Activated T-cell treated with anti-CD3 and anti-CD28 coated beads, Interleukin-2, amount 50 U/mL, for 72 hours (primary cell): ENCODE results near the gene GPD1. TPM values are rescaled to one million over a fixed set of nuclear protein-coding genes. Genes with fewer than 3 reads are reported as not detected.

Source experiments
- ATAC-seq, 2 donors: fragments of 150-1000 bp; cut with Tn5 transposase; replicated peaks in 1 of 2; 2 replicates each; pipeline ENCODE4 v1.10.0; 2021; ENCODE audit warnings: moderate library complexity in 2 of 2, mild to moderate bottlenecking in 1 of 2
- DNase-seq, 2 donors: peaks; one replicate each; pipeline ENCODE4 v3.0.0; 2021 to 2022; ENCODE audit warnings: mixed read lengths in 1 of 2
- H3K27ac Mint-ChIP-seq: one replicate; pipeline ENCODE4 v1.8.0; 2022; ENCODE audit warnings: mild to moderate bottlenecking, moderate library complexity, mixed read lengths
- H3K27me3 Mint-ChIP-seq: one replicate; pipeline ENCODE4 v1.8.0; 2022; ENCODE audit warnings: low read depth, mixed read lengths
- H3K36me3 Mint-ChIP-seq, 2 donors: one replicate each; pipeline ENCODE4 v1.8.0; 2022; ENCODE audit warnings: mixed read lengths in 2 of 2, mild to moderate bottlenecking in 1 of 2; ENCODE audit not compliant: insufficient read depth in 2 of 2
- H3K4me1 Mint-ChIP-seq: one replicate; pipeline ENCODE4 v1.8.0; 2022; ENCODE audit warnings: low read depth, mixed read lengths
- H3K4me3 Mint-ChIP-seq, 2 donors: one replicate each; pipeline ENCODE4 v1.8.0; 2022; ENCODE audit warnings: mild to moderate bottlenecking in 2 of 2, mixed read lengths in 2 of 2, moderate library complexity in 2 of 2
- H3K9me3 Mint-ChIP-seq, 2 donors: one replicate each; pipeline ENCODE4 v1.8.0; 2022; ENCODE audit warnings: mixed read lengths in 2 of 2
- total RNA-seq, 2 donors: library from RNA; stranded (reverse); gene quantifications; one replicate each; pipeline ENCODE4 v1.2.3, GENCODE V29; 2022

GPD1 gene
- total RNA-seq, 2 donors from 2014 or later = 1.6 to 3.5 TPM

DNA sequence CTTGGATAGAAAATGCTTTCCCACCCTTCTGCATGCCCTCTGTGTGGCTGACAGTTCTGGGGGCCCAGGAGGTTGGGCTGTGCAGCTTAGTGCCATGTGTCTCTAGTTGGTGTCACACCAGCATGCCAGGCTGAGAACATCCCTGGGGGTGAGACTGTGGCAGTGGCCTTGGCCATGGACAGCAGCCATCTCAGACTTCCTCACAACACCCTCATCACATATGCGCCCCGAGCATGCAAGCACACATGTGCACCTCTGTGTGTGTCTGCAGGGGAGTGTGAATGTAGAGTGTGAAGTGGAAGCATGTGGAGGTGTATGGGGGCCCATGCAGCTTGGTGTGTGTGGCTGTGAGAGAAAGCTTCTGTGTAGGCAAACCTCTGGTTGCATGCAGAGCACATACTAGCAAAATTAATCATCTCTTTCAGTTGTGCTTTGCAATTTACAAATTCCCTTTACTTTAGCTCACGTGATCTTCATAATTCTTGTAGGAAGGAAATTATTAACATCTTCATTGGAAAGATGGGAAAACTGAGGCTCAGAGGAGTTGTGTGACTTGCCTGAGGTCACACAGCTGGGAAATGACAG lies 38.0 kb upstream of the GPD1 start:
- H3K36me3 Mint-ChIP-seq = peaks cover 0 to 2% of the 10 kb centered on the region in 2 donors
- DNase-seq (no peak), ATAC-seq (no peak)
- no peaks in the 10 kb centered on the region for H3K27me3 Mint-ChIP-seq
- peaks cover 15% of the 10 kb centered on the region for H3K4me1 Mint-ChIP-seq
- H3K4me3 Mint-ChIP-seq = no peak overlapping the region
- H3K27ac Mint-ChIP-seq = no peak overlapping the region
- no peaks in the 10 kb centered on the region for H3K9me3 Mint-ChIP-seq

DNA sequence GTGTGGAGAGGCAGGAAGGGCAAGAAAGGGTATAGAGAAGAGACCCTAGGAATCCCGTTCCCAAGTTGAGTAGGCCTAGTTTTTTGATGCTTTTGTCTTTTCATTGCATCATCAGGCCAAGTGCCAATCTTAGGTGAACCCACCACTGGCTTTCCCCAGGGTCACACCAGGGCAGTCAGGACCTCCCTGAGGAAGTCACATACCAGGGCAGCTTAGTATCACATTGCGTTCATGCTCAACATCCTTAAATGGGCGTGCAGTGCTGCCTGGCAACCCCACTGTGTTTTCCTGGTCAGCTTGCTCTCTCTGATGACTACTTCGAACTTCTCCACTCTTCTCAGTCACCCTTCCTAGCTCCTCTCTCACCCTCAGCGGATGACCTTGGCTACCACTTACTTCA lies 37.4 kb upstream of the GPD1 start:
- Mint-ChIP-seq H3K36me3 (no peaks in the 10 kb centered on the region), H3K4me3 (no peak overlapping the region), H3K27me3 (no peaks in the 10 kb centered on the region), H3K9me3 (no peaks in the 10 kb centered on the region), H3K27ac (no peak overlapping the region), H3K4me1 (peaks cover 10% of the 10 kb centered on the region)
- ATAC-seq (peak; percentile 40 to 47), DNase-seq (no peak)

DNA sequence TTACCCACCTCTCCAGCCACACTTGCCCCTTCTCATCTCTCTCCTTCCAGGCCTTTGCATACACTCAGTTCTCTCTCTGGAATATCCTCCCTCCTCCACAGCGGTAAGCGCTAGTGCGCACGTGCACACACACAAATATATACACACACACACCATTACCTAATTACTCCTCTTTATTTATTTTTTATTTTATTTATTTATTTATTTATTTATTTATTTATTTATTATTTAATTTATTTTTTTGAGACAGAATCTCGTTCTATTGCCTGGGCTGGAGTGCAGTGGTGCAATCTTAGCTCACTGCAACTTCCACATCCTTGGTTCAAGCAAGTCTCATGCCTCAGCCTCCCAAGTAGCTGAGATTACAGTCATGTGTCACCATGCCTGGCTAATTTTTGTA lies 34.7 kb upstream of the GPD1 start:
- no peak overlapping the region for H3K4me3 Mint-ChIP-seq
- DNase-seq (no peak), ATAC-seq (no peak)
- no peaks in the 10 kb centered on the region for H3K9me3 Mint-ChIP-seq
- no peaks in the 10 kb centered on the region for H3K36me3 Mint-ChIP-seq
- no peak overlapping the region for H3K27ac Mint-ChIP-seq
- H3K4me1 Mint-ChIP-seq = peaks cover 10% of the 10 kb centered on the region
- no peaks in the 10 kb centered on the region for H3K27me3 Mint-ChIP-seq

DNA sequence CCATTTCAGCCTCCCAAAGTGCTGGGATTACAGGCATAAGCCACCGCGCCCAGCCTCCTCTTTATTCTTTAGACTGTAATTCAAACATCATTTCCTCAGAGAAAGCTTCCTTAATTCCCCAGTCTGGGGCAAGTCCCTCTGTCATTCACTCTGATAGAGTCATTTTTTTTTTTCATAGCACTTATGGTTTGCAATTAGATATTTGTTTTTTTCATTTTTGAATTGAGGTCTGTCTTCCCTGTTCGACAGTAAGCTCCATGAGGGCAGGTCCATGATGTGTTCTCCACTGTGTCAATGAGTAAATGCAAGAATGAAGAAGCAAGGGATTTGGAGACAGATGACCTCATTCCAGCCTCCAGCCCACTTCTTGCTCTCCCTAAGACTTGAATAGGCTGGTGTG lies 34.3 kb upstream of the GPD1 start:
- H3K4me3 Mint-ChIP-seq = no peak overlapping the region
- H3K27me3 Mint-ChIP-seq = no peaks in the 10 kb centered on the region
- H3K36me3 Mint-ChIP-seq = no peaks in the 10 kb centered on the region
- no peaks in the 10 kb centered on the region for H3K9me3 Mint-ChIP-seq
- no peak overlapping the region for H3K27ac Mint-ChIP-seq
- H3K4me1 Mint-ChIP-seq = peaks cover 10% of the 10 kb centered on the region
- ATAC-seq (no peak), DNase-seq (no peak)

DNA sequence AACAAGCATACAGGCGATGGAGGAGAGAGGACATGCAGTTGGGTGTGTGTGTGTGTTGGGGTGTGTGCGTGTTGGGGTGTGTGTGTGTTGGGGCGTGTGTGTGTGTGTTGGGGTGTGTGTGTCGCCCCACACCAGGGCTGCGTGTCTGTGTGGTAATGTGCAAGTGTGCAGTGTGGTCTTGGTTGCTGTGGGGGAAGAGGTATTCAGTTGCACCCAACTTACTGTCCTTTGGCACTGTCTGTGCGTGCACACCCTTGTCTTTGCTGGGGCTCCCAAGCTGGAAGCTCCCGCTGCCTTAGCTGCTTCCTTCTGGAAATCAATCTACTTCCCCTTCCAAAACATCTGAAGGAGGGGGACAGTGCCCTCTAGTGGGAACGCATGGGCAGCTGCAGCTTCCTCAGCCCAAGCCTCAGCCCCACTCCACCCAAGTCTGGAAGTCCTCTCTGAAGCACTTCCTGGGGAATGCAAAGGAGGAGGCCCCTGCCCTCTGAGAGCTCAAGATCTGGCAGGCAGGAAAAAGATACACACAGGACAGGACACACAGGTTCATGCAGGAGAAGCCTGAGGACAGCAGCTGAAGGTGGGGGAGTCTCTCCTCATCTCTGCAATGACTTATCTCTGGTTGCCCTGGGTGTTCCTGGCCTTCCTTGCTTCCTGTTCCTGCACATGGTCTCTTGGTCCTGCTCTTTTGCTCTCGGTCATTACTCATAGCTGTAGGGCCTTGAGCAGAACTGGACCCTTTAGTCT lies 33.3 kb upstream of the GPD1 start:
- no peaks in the 10 kb centered on the region for H3K27me3 Mint-ChIP-seq
- no peak overlapping the region for H3K4me3 Mint-ChIP-seq
- ATAC-seq = peak; percentile 37 to 46
- peak; percentile 70 for DNase-seq
- H3K9me3 Mint-ChIP-seq = no peaks in the 10 kb centered on the region
- no peak overlapping the region for H3K27ac Mint-ChIP-seq
- no peaks in the 10 kb centered on the region for H3K36me3 Mint-ChIP-seq
- peaks cover 14% of the 10 kb centered on the region for H3K4me1 Mint-ChIP-seq

DNA sequence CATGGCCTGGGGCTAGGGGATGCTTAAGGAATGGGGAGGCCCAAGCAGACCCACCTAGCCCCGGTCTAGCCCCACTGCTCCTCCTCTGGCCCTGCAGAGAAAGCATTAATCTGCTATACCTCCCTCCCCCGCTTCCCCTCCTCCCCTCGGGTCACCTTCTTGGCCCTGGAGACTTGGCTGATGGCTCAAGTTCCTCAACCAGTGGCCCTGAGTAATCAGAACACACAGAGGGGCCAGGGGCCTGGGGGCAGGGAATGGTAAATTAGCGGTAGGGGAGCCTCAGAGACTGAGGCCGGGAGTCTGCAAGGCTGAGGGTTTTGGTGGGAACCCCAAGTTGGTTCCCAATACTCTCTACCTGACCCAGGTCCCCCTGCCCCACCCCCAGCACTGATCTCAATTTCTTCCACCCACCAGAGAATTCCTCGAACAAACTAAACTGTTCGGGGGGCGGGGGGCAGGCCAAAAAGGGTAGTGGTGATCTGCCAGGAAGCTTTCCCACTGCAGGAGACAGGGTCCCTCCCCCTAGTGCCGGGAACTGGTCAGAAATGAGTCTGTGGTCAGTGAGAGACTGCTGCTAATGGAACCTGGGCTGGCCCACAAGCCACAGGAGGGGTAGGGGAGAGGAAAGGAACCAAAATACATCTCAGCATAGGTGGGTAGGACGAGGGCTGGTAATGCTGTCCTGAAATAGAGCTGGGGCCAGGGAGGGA lies 31.5 kb upstream of the GPD1 start:
- DNase-seq (no peak), ATAC-seq (no peak)
- H3K4me1 Mint-ChIP-seq = peaks cover 14% of the 10 kb centered on the region
- H3K4me3 Mint-ChIP-seq = no peak overlapping the region
- H3K27me3 Mint-ChIP-seq = no peaks in the 10 kb centered on the region
- H3K9me3 Mint-ChIP-seq = no peaks in the 10 kb centered on the region
- H3K36me3 Mint-ChIP-seq = no peaks in the 10 kb centered on the region
- H3K27ac Mint-ChIP-seq = no peak overlapping the region

DNA sequence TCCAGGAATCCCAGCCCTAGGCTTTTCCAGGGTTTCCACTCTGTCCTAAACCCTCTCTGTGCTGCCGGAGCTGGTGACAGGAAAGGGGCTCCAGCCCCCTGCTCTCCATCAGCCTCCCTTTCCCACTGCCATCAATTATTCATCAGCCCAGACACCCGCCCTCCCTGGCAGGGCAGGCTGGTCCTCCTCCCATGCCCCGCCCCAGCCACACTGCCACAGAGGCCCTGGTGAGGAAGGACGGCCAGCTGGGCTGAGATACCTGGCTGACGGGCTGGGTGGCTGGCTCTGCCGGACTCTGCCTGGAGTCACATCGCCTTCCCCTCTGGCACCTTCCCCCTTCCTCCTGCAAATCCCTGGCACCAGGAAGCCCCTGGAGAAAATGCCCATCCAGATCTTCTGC lies 30.6 kb upstream of the GPD1 start:
- H3K4me1 Mint-ChIP-seq = peaks cover 14% of the 10 kb centered on the region
- H3K36me3 Mint-ChIP-seq = no peaks in the 10 kb centered on the region
- H3K9me3 Mint-ChIP-seq = no peaks in the 10 kb centered on the region
- H3K27me3 Mint-ChIP-seq = no peaks in the 10 kb centered on the region
- no peak overlapping the region for H3K4me3 Mint-ChIP-seq
- ATAC-seq (no peak), DNase-seq (no peak)
- H3K27ac Mint-ChIP-seq = no peak overlapping the region

DNA sequence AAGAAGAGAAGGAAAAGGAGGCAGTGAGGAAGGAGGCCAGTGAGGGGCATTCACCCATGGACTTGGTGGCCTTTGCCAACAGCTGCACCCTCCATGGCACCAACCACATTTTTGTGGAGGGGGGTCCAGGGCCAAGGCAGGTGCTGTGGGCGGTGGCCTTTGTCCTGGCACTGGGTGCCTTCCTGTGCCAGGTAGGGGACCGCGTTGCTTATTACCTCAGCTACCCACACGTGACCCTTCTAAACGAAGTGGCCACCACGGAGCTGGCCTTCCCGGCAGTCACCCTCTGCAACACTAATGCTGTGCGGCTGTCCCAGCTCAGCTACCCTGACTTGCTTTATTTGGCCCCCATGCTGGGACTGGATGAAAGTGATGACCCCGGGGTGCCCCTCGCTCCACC lies 30.1 kb upstream of the GPD1 start:
- DNase-seq = no peak
- Mint-ChIP-seq H3K9me3 (no peaks in the 10 kb centered on the region), H3K4me1 (peaks cover 14% of the 10 kb centered on the region), H3K27me3 (no peaks in the 10 kb centered on the region), H3K4me3 (no peak overlapping the region), H3K27ac (no peak overlapping the region), H3K36me3 (no peaks in the 10 kb centered on the region)
- no peak for ATAC-seq

DNA sequence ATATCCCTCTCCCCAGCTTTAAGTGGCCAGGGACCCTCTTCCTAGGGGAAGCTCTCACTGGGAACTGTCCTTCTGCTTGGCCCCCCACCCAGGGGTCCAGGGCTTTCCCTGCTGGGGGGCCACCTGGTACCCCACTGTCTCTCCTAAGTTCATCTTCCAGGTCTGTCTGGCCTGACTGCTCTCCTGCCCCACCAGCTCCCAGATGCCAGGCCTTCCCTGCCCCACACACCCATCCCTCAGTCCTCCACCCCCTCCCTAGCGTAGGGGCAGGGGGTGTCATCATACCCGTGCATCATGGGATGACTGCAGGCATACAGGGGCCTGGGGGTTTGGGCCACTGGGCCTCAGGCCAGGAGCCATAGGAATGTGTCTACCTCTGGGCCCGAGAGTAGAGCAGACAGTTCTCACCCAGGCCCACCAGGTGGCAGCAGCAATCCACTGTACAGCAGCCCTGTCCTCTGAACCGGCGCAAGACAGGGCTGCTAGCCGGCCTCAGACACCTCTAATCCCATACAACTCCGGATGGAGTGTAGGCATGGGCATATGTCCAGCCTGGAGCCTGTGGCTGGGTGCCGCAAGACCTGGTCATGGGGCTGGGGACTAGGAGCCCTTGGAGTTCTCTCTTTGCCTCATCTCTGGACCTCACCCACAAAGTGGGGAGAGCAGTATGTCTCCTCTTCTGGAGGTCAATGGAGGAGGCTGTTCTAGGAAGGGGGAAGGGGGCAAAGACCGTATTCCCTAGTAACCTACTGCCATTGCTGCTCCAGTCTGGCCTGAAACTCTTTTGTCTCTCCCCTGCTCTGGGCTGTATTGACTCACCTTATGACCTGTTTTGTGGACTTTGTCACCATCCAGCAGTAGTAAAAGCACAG lies 28.6 kb upstream of the GPD1 start:
- DNase-seq (peak; percentile 85 to 87), ATAC-seq (peak; percentile 95 to 97)
- Mint-ChIP-seq H3K9me3 (no peaks in the 10 kb centered on the region), H3K27ac (peak overlapping the region; percentile 14), H3K4me1 (peaks cover 10% of the 10 kb centered on the region), H3K36me3 (no peaks in the 10 kb centered on the region), H3K27me3 (no peaks in the 10 kb centered on the region), H3K4me3 (no peak overlapping the region)

DNA sequence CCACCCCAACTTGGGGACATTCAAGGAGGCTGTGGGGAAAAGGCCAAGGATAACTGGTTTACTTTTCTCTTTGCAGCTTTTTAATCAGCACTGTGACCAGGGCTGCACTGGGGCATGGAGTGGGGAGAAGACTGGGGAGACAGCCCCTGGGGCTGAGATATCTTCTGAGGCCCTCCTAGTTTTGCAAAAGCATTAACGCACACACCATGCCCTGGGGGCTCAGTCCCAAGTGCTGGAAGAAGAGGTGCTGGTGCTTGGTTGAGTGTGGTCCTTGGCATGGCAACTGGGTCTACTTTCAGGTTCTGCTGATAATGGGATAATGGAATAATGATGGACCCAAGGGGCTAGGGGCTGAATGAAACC lies 28.0 kb upstream of the GPD1 start:
- no peak overlapping the region for H3K27ac Mint-ChIP-seq
- ATAC-seq (no peak), DNase-seq (no peak)
- H3K4me1 Mint-ChIP-seq = peaks cover 4% of the 10 kb centered on the region
- H3K36me3 Mint-ChIP-seq = no peaks in the 10 kb centered on the region
- H3K27me3 Mint-ChIP-seq = no peaks in the 10 kb centered on the region
- H3K9me3 Mint-ChIP-seq = no peaks in the 10 kb centered on the region
- no peak overlapping the region for H3K4me3 Mint-ChIP-seq

DNA sequence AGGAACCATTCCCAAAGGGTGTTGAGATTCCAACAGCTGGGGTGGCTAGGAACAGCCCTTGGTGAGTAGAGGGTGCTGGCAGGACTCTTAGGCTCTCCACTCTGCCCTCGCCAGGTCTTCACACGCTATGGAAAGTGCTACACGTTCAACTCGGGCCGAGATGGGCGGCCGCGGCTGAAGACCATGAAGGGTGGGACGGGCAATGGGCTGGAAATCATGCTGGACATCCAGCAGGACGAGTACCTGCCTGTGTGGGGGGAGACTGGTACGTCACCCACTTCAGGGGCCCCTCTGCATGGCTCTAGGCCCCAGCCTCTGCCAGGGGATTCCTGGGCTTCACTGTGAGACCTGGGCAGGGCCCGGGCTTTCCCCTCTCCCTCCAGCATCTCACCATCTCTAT lies 26.7 kb upstream of the GPD1 start:
- no peak for ATAC-seq
- H3K27ac Mint-ChIP-seq = no peak overlapping the region

DNA sequence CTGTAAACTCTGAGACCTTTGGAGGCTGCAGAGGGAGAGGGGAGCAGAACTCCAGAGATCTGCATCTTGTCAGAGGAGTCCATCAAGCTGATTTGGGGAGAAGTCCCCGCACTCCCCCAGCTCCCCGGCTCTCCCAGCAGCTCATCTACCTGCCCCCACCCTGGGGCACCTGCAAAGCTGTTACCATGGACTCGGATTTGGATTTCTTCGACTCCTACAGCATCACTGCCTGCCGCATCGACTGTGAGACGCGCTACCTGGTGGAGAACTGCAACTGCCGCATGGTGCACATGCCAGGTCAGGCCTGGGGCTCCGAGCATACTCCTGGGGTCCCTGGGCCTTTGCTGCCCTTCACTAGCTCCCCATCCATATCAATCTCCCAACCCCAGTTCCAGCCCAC lies 25.5 kb upstream of the GPD1 start:
- Mint-ChIP-seq H3K27me3 (no peaks in the 10 kb centered on the region), H3K4me3 (no peak overlapping the region), H3K36me3 (no peaks in the 10 kb centered on the region), H3K27ac (no peak overlapping the region), H3K4me1 (peaks cover 13% of the 10 kb centered on the region), H3K9me3 (no peaks in the 10 kb centered on the region)
- DNase-seq (no peak), ATAC-seq (no peak)

More for the DNA sequence above, 26.7 kb upstream of the GPD1 start:
- no peaks in the 10 kb centered on the region for H3K27me3 Mint-ChIP-seq
- DNase-seq = no peak
- H3K4me1 Mint-ChIP-seq = peaks cover 4% of the 10 kb centered on the region
- no peaks in the 10 kb centered on the region for H3K9me3 Mint-ChIP-seq
- H3K4me3 Mint-ChIP-seq = no peak overlapping the region
- H3K36me3 Mint-ChIP-seq = no peaks in the 10 kb centered on the region

DNA sequence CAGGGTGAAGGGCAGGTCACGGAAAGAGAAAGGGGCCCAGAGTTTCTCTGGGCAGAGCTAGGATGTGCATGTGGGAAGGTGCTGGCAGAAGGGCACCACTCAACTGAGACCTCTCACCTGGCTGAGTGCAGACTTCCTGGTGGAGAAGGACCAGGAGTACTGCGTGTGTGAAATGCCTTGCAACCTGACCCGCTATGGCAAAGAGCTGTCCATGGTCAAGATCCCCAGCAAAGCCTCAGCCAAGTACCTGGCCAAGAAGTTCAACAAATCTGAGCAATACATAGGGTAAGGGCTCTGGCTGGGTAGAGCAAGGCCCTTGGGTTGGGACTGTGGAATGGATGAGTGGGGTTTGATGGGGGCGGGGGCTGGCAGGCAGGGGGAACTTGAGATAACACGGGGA lies 24.0 kb upstream of the GPD1 start:
- Mint-ChIP-seq H3K27ac (no peak overlapping the region), H3K4me3 (no peak overlapping the region), H3K27me3 (no peaks in the 10 kb centered on the region), H3K4me1 (peaks cover 21% of the 10 kb centered on the region), H3K9me3 (no peaks in the 10 kb centered on the region), H3K36me3 (no peaks in the 10 kb centered on the region)
- DNase-seq (no peak), ATAC-seq (no peak)
